Measurements from ENCODE around the gene SF3B2. TPM values are rescaled to one million over a fixed set of nuclear protein-coding genes. Genes with fewer than 3 reads are reported as not detected.

Gene SF3B2
- total and polyA plus RNA-seq, 2 donors (not counting 3 experiments of a cell fraction or from before 2014, with no cell fraction given), result 99.4 to 196 TPM

GRCh38 chr11:66073669-66074068 is 21.5 kb downstream of the SF3B2 start:
- dilution Hi-C loops (cut with MboI; ENCODE audit: extremely low pct_ligation_motif_present, low sequenced_read_pairs) (no loop called here), intact Hi-C loops (cut with micrococcal nuclease) (loop anchor here (5.0 kb wide), 1 partner anchor 39 kb away; no protein-coding TSS in a partner anchor)
- Histone ChIP-seq H3K36me3 (ENCODE audit: control insufficient read depth in 2 of 2, extremely low read depth in 1 of 2, insufficient read depth in 2 of 2, low read length in 2 of 2) (peaks cover 5 to 6% of the 10 kb centered on the region in 2 experiments), H3K79me2 (ENCODE audit: control insufficient read depth, insufficient read depth, low read length) (peaks cover 37% of the 10 kb centered on the region), H3K27me3 (ENCODE audit: control insufficient read depth in 2 of 2, insufficient read depth in 2 of 2, low read length in 2 of 2) (no peaks in the 10 kb centered on the region), H3K4me1 (ENCODE audit: control insufficient read depth, extremely low read depth, insufficient read depth, low read length) (peaks cover 21% of the 10 kb centered on the region), H3K4me2 (ENCODE audit: insufficient read depth, low read length) (no peak overlapping the region), H3K27ac (ENCODE audit: insufficient read depth, low read depth, low read length) (no peak overlapping the region), H3K4me3 (replicated peaks in 1 of 3; ENCODE audit: insufficient read depth in 1 of 3, low read depth in 1 of 3, low read length in 3 of 3) (no peak overlapping the region), H2AFZ (ENCODE audit: low read depth, low read length) (no peak overlapping the region), H3K9ac (replicated peaks; ENCODE audit: extremely low read depth, insufficient read depth, low read length) (no peak overlapping the region), H3K9me1 (replicated peaks; ENCODE audit: control insufficient read depth, extremely low read depth, insufficient read depth, low read length) (no peaks in the 10 kb centered on the region), H4K20me1 (replicated peaks; ENCODE audit: control insufficient read depth, extremely low read depth, insufficient read depth, low read length) (peaks cover 2% of the 10 kb centered on the region), H3K9me3 (replicated peaks; ENCODE audit: control insufficient read depth, insufficient read depth, low read length) (no peaks in the 10 kb centered on the region)
- ChIA-PET POLR2A (no interaction called here), CTCF (no interaction called here)
- no TSS peak for BruUV-seq (replicated peaks)
- DNase-seq (ENCODE audit: low read depth, low spot score) (no peak), FAIRE-seq (no peak)
- TF ChIP-seq EZH2 (IDR thresholded peaks at IDR 0.05; ENCODE audit: borderline replicate concordance, low read depth, low read length, severe bottlenecking) (no peak), POLR2AphosphoS5 (IDR thresholded peaks at IDR 0.05; ENCODE audit: insufficient read depth, low read depth, low read length) (no peak), FOS (IDR thresholded peaks at IDR 0.05; ENCODE audit: borderline replicate concordance, insufficient read depth, low read length) (no peak), MYC (IDR thresholded peaks at IDR 0.05; ENCODE audit: low read depth, low read length) (no peak), POLR2A (IDR thresholded peaks at IDR 0.05; ENCODE audit: low read depth, low read length) (no peak), CTCF (IDR thresholded peaks at IDR 0.05; ENCODE audit: extremely low read depth in 1 of 2, insufficient read depth in 1 of 2, low read depth in 1 of 2, low read length in 2 of 2) (no peak), MAX (IDR thresholded peaks at IDR 0.05; ENCODE audit: insufficient read depth, insufficient read length) (no peak), JUN (IDR thresholded peaks at IDR 0.05; ENCODE audit: borderline replicate concordance, insufficient read depth, insufficient read length, low read depth) (no peak), GATA2 (IDR thresholded peaks at IDR 0.05; ENCODE audit: insufficient read depth, insufficient read length, low read depth, low read length) (no peak)

All from endothelial cell of umbilical vein (primary cell).